Measurements from ENCODE around the gene BCAS4.

- TF ChIP-seq CTCF (IDR thresholded peaks at IDR 0.05) (no peak), POLR2A (IDR thresholded peaks at IDR 0.05) (no peak)
Measured at GRCh38 chr20:50817776-50818172, 22.9 kb downstream of the BCAS4 start.

All from right lobe of liver (tissue), 4 donors.